WTC11 (cell line): ENCODE measurements around the gene MDK. TPM values are rescaled to one million over a fixed set of nuclear protein-coding genes. Genes with fewer than 3 reads are reported as not detected.

Experiments used
- AFF4 ChIP-seq: sonication (generic); formaldehyde crosslinking; IDR thresholded peaks from 2 replicates; pipeline ENCODE4 v1.8.1; 2023; ENCODE audit warnings: mild to moderate bottlenecking, missing genetic modification reagents, borderline replicate concordance
- ARID4B ChIP-seq: sonication (generic); formaldehyde crosslinking; IDR thresholded peaks from 2 replicates; pipeline ENCODE4 v1.8.0; 2023; ENCODE audit warnings: missing genetic modification reagents, mild to moderate bottlenecking, borderline replicate concordance
- CBFB ChIP-seq: sonication (generic); formaldehyde crosslinking; IDR thresholded peaks from 2 replicates; pipeline ENCODE4 v1.8.1; 2022; ENCODE audit warnings: mild to moderate bottlenecking, low read depth, missing genetic modification reagents
- CREB1 ChIP-seq: sonication (generic); formaldehyde crosslinking; IDR thresholded peaks from 2 replicates; pipeline ENCODE4 v1.8.0; 2023; ENCODE audit warnings: mild to moderate bottlenecking, missing genetic modification reagents
- ELF4 ChIP-seq: sonication (generic); formaldehyde crosslinking; IDR thresholded peaks from 2 replicates; pipeline ENCODE4 v1.8.1; 2022; ENCODE audit warnings: low read depth, mild to moderate bottlenecking, moderate library complexity, missing genetic modification reagents
- EMX1 ChIP-seq: fragments of 250-450 bp; sonication (Bioruptor Pico); IDR thresholded peaks from 2 replicates; pipeline ENCODE4 v1.8.0; 2021; ENCODE audit warnings: mild to moderate bottlenecking
- ESRRA ChIP-seq: sonication (generic); formaldehyde crosslinking; IDR thresholded peaks from 2 replicates; pipeline ENCODE4 v1.8.1; 2022; ENCODE audit warnings: mild to moderate bottlenecking, missing genetic modification reagents, borderline replicate concordance
- FOXJ3 ChIP-seq: sonication (generic); formaldehyde crosslinking; IDR thresholded peaks from 2 replicates; pipeline ENCODE4 v1.9.0; 2021; ENCODE audit warnings: missing genetic modification reagents, mild to moderate bottlenecking, borderline replicate concordance
- FOXP1 ChIP-seq: sonication (generic); formaldehyde crosslinking; IDR thresholded peaks from 2 replicates; pipeline ENCODE4 v1.8.0; 2022; ENCODE audit warnings: missing genetic modification reagents, mild to moderate bottlenecking, moderate library complexity, borderline replicate concordance
- GABPB1 ChIP-seq: sonication (generic); formaldehyde crosslinking; IDR thresholded peaks from 2 replicates; pipeline ENCODE4 v1.8.1; 2023; ENCODE audit warnings: mild to moderate bottlenecking, missing genetic modification reagents
- GTF2I ChIP-seq: fragments of 250-450 bp; sonication (Bioruptor Pico); conservative IDR thresholded peaks from 2 replicates; pipeline ENCODE4 v1.4.0; 2021; ENCODE audit warnings: mild to moderate bottlenecking
- JAZF1 ChIP-seq: fragments of 250-450 bp; sonication (Bioruptor Pico); IDR thresholded peaks from 2 replicates; pipeline ENCODE4 v1.9.0; 2021; ENCODE audit warnings: moderate library complexity, mild to moderate bottlenecking, inconsistent platforms
- MXD4 ChIP-seq: fragments of 250-450 bp; sonication (Bioruptor Pico); IDR thresholded peaks from 2 replicates; pipeline ENCODE4 v1.8.0; 2021; ENCODE audit warnings: mild to moderate bottlenecking, moderate library complexity, borderline replicate concordance
- MYBL2 ChIP-seq: sonication (generic); formaldehyde crosslinking; IDR thresholded peaks from 2 replicates; pipeline ENCODE4 v1.8.1; 2023; ENCODE audit warnings: mild to moderate bottlenecking, moderate library complexity, missing genetic modification reagents
- NR1H2 ChIP-seq: sonication (generic); formaldehyde crosslinking; IDR thresholded peaks from 2 replicates; pipeline ENCODE4 v1.9.0; 2021; ENCODE audit warnings: mild to moderate bottlenecking, moderate library complexity, missing genetic modification reagents
- NR2C2 ChIP-seq: sonication (generic); formaldehyde crosslinking; IDR thresholded peaks from 2 replicates; pipeline ENCODE4 v1.8.0; 2022; ENCODE audit warnings: mild to moderate bottlenecking, missing genetic modification reagents
- NR3C1 ChIP-seq: sonication (generic); formaldehyde crosslinking; conservative IDR thresholded peaks from 2 replicates; pipeline ENCODE4 v1.8.1; 2023; ENCODE audit warnings: low read depth, mild to moderate bottlenecking, missing genetic modification reagents
- OVOL2 ChIP-seq: fragments of 250-450 bp; sonication (Bioruptor Pico); IDR thresholded peaks from 2 replicates; pipeline ENCODE4 v1.9.0; 2021; ENCODE audit warnings: mild to moderate bottlenecking, borderline replicate concordance
- PRRX2 ChIP-seq: fragments of 250-450 bp; sonication (Bioruptor Pico); IDR thresholded peaks from 2 replicates; pipeline ENCODE4 v1.8.0; 2021; ENCODE audit warnings: mild to moderate bottlenecking
- RORB ChIP-seq: fragments of 250-450 bp; sonication (Bioruptor Pico); IDR thresholded peaks from 2 replicates; pipeline ENCODE4 v1.9.0; 2021; ENCODE audit warnings: mild to moderate bottlenecking
- SP1 ChIP-seq: sonication (generic); formaldehyde crosslinking; conservative IDR thresholded peaks from 2 replicates; pipeline ENCODE4 v1.8.1; 2022; ENCODE audit warnings: missing genetic modification reagents
- TEAD1 ChIP-seq: sonication (generic); formaldehyde crosslinking; IDR thresholded peaks from 2 replicates; pipeline ENCODE4 v1.8.0; 2022; ENCODE audit warnings: mild to moderate bottlenecking, missing genetic modification reagents
- TEAD4 ChIP-seq: sonication (generic); formaldehyde crosslinking; IDR thresholded peaks from 2 replicates; pipeline ENCODE4 v1.8.0; 2022; ENCODE audit warnings: mild to moderate bottlenecking, missing genetic modification reagents
- ZMAT4 ChIP-seq: fragments of 250-450 bp; sonication (Bioruptor Pico); IDR thresholded peaks from 2 replicates; pipeline ENCODE4 v1.9.0; 2021; ENCODE audit warnings: mild to moderate bottlenecking
- ZNF138 ChIP-seq: sonication (generic); formaldehyde crosslinking; conservative IDR thresholded peaks from 2 replicates; pipeline ENCODE4 v1.8.1; 2022; ENCODE audit warnings: mild to moderate bottlenecking, moderate library complexity, missing genetic modification reagents
- ZNF232 ChIP-seq: sonication (generic); formaldehyde crosslinking; IDR thresholded peaks from 2 replicates; pipeline ENCODE4 v1.8.0; 2022; ENCODE audit warnings: mild to moderate bottlenecking, missing genetic modification reagents
- ZNF263 ChIP-seq: sonication (generic); formaldehyde crosslinking; IDR thresholded peaks from 2 replicates; pipeline ENCODE4 v1.8.1; 2022; ENCODE audit warnings: low read depth, mild to moderate bottlenecking, moderate library complexity, missing genetic modification reagents
- total RNA-seq: library from RNA; stranded (reverse); gene quantifications from 3 replicates; pipeline ENCODE4 v1.2.3, GENCODE V29; 2021
- TF ChIP-seq, protein P1 (sequence below): fragments of 250-450 bp; sonication (Bioruptor Pico); IDR thresholded peaks from 2 replicates; pipeline ENCODE4 v2.1.2; 2022; ENCODE audit warnings: mild to moderate bottlenecking, moderate library complexity
- TF ChIP-seq, protein P2 (sequence below): sonication (generic); formaldehyde crosslinking; IDR thresholded peaks from 2 replicates; pipeline ENCODE4 v1.8.1; 2023; ENCODE audit warnings: mild to moderate bottlenecking, missing genetic modification reagents, moderate library complexity
- TF ChIP-seq, protein P3 (sequence below): fragments of 250-450 bp; sonication (Bioruptor Pico); IDR thresholded peaks from 2 replicates; pipeline ENCODE4 v1.9.0; 2021; ENCODE audit warnings: moderate library complexity, mild to moderate bottlenecking, inconsistent platforms, borderline replicate concordance

Gene MDK
- total RNA-seq, 1 experiment from 2014 or later = 560 TPM

DNA sequence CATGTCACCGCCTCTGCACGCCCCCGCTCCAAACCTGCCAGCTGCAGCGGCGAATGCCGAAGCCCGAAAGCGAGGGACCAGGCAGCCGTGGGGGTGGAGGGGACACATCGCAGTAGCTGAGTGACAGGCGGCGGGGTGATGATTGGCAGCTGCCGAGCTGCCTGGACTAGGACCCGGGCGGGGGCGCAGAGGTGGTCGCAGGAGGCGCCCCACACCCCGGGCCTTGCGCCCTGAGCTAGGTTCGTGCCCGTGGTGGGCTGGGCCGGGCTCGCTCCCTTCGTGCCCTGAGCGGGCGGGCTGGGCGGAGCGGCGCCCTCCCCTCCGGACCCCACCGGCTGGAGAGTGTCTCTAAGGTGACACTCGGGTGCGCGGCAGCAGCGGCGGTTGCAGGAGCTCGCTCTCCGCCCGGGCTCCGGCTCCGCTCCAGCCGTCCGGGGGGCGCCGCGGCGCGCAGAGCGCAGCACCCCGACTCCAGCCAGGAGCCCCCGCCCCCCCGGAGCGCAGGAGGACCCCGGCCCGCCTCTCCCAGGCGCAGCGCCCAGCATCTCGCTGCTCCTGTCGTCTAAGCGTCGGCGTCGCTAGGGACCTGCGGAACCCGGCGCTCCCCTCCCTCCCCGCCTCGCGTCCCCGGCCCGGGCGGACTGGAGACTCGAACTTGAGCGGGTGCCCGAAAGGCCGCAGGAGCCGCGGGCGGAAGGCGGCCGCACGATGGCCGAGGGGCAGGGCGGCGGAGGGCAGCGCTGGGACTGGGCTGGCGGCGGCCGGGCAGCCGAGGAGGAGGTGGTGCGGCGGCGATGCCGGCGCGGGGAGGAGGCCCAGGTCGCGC is 48.7 kb upstream of the MDK start (continued):
- TF ChIP-seq FOXP1 (CRISPR knock-in tag) (peak; percentile 6; the same call in 1 of the 2 replicates), ZNF263 (no peak; the same call in 1 of the 2 replicates), TEAD4 (0 out of 2 replicates have a peak, but pooled peaks have one; percentile 49), FOXJ3 (CRISPR knock-in tag) (no peak), OVOL2 (CRISPR knock-in tag) (no peak), ARID4B (CRISPR knock-in tag) (no peak), GABPB1 (no peak), NR1H2 (CRISPR knock-in tag) (no peak), ELF4 (CRISPR knock-in tag) (no peak), MXD4 (no peak), PRRX2 (CRISPR knock-in tag) (no peak), AFF4 (CRISPR knock-in tag) (no peak), EMX1 (no peak), JAZF1 (CRISPR knock-in tag) (no peak), ZNF138 (no peak), TEAD1 (CRISPR knock-in tag) (no peak), SP1 (CRISPR knock-in tag) (peak; percentile 36; the same call in 1 of the 2 replicates), NR3C1 (CRISPR knock-in tag) (no peak), ZMAT4 (no peak), RORB (CRISPR knock-in tag) (no peak), CBFB (no peak), GTF2I (CRISPR knock-in tag) (no peak), NR2C2 (no peak), ESRRA (CRISPR knock-in tag) (0 out of 2 replicates have a peak, but pooled peaks have one; percentile 24), ZNF232 (no peak), CREB1 (CRISPR knock-in tag) (no peak), MYBL2 (CRISPR knock-in tag) (no peak)
- TF ChIP-seq, protein P1, sequence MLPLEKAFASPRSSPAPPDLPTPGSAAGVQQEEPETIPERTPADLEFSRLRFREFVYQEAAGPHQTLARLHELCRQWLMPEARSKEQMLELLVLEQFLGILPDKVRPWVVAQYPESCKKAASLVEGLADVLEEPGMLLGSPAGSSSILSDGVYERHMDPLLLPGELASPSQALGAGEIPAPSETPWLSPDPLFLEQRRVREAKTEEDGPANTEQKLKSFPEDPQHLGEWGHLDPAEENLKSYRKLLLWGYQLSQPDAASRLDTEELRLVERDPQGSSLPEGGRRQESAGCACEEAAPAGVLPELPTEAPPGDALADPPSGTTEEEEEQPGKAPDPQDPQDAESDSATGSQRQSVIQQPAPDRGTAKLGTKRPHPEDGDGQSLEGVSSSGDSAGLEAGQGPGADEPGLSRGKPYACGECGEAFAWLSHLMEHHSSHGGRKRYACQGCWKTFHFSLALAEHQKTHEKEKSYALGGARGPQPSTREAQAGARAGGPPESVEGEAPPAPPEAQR (CRISPR knock-in tag) = no peak
- TF ChIP-seq, protein P2, sequence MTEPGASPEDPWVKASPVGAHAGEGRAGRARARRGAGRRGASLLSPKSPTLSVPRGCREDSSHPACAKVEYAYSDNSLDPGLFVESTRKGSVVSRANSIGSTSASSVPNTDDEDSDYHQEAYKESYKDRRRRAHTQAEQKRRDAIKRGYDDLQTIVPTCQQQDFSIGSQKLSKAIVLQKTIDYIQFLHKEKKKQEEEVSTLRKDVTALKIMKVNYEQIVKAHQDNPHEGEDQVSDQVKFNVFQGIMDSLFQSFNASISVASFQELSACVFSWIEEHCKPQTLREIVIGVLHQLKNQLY = no peak
- TF ChIP-seq, protein P3, sequence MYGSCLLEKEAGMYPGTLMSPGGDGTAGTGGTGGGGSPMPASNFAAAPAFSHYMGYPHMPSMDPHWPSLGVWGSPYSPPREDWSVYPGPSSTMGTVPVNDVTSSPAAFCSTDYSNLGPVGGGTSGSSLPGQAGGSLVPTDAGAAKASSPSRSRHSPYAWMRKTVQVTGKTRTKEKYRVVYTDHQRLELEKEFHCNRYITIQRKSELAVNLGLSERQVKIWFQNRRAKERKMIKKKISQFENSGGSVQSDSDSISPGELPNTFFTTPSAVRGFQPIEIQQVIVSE (CRISPR knock-in tag) = no peak
